Neutrophil (primary cell): ENCODE data around the gene DEAF1.
"Not testable (repeated sequence)": the region's sequence is repeated elsewhere in the genome, so short reads cannot be mapped to it uniquely, and the experiment has no call there.

Source experiments
- H3K27ac ChIP-seq: fragments of 200-600 bp; sonication (generic); 2 replicates; pipeline ENCODE4 v1.5.1; 2016; ENCODE audit warnings: mild to moderate bottlenecking, moderate library complexity
- H3K27me3 ChIP-seq: fragments of 200-600 bp; sonication (generic); 2 replicates; pipeline ENCODE4 v1.6.0; 2016; ENCODE audit warnings: mild to moderate bottlenecking
- H3K36me3 ChIP-seq: fragments of 200-600 bp; sonication (generic); 2 replicates; pipeline ENCODE4 v1.5.1; 2017
- H3K4me1 ChIP-seq, 2 experiments: fragments of 200-600 bp in 1 of 2; sonication (generic) in 1 of 2; 1 replicate in 1 of 2; 2 replicates in 1 of 2; pipeline versions ENCODE4 v1.5.1 to v1.6.1; 2013 to 2016; ENCODE audit warnings: low read depth in 1 of 2, low read length in 1 of 2, mild to moderate bottlenecking in 1 of 2, moderate library complexity in 1 of 2; ENCODE audit not compliant: control insufficient read depth in 1 of 2, insufficient read depth in 1 of 2
- H3K4me3 ChIP-seq, 2 experiments: fragments of 200-600 bp in 1 of 2; sonication (generic) in 1 of 2; 1 replicate in 1 of 2; 2 replicates in 1 of 2; pipeline ENCODE4 v1.5.1; 2013 to 2016; ENCODE audit warnings: low read depth in 1 of 2, low read length in 1 of 2, mild to moderate bottlenecking in 1 of 2, moderate library complexity in 1 of 2
- H3K9me3 ChIP-seq: fragments of 200-600 bp; sonication (generic); 2 replicates; pipeline ENCODE4 v1.5.1; 2016
- TF ChIP-seq, protein P1 (sequence below): fragments of 200-600 bp; sonication (generic); IDR thresholded peaks from 2 replicates; pipeline ENCODE4 v1.5.1; 2016; ENCODE audit warnings: antibody characterized with exemption

The DEAF1 gene

DNA sequence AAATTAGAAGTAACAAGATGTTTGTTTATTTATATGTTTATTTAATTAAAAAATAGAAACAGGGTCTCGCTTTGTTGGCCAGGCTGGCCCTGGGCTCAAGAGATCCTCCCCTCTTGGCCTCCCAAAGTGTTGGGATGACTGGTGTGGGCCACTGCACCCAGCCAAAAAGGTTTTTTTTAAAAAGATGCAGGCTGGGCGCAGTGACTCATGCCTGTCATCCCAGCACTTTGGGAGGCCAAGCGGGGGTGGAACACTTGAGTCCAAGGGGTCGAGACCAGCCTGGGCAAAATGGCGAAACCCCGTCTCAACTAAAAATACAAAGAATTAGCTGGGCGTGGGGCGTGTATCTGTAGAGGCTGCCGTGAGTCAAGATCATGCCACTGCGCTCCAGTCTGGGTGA is 44.5 kb downstream of the DEAF1 start:
- H3K27me3 ChIP-seq: no peaks in the 10 kb centered on the region
- TF ChIP-seq, protein P1, sequence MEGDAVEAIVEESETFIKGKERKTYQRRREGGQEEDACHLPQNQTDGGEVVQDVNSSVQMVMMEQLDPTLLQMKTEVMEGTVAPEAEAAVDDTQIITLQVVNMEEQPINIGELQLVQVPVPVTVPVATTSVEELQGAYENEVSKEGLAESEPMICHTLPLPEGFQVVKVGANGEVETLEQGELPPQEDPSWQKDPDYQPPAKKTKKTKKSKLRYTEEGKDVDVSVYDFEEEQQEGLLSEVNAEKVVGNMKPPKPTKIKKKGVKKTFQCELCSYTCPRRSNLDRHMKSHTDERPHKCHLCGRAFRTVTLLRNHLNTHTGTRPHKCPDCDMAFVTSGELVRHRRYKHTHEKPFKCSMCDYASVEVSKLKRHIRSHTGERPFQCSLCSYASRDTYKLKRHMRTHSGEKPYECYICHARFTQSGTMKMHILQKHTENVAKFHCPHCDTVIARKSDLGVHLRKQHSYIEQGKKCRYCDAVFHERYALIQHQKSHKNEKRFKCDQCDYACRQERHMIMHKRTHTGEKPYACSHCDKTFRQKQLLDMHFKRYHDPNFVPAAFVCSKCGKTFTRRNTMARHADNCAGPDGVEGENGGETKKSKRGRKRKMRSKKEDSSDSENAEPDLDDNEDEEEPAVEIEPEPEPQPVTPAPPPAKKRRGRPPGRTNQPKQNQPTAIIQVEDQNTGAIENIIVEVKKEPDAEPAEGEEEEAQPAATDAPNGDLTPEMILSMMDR: no peak
- H3K27ac ChIP-seq: no peak overlapping the region
- H3K4me3 ChIP-seq: no peak overlapping the region
- no peaks in the 10 kb centered on the region for H3K4me1 ChIP-seq
- no peaks in the 10 kb centered on the region for H3K9me3 ChIP-seq
- H3K36me3 ChIP-seq: peaks cover 30% of the 10 kb centered on the region

DNA sequence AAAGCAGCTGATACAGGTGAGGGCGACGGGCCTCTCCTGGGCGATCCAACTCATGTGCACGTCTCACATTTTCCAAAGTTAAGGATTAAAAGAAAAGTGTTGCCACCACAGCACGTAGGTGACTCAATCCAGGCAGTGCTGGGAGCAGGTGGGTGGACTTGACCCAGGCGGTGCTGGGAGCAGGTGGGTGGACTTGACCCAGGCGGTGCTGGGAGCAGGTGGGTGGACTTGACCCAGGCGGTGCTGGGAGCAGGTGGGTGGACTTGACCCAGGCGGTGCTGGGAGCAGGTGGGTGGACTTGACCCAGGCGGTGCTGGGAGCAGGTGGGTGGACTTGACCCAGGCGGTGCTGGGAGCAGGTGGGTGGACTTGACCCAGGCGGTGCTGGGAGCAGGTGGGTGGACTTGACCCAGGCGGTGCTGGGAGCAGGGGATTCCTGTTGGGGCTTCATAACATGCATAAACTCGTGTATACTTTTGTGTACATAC is 47.3 kb downstream of the DEAF1 start:
- peaks cover 48% of the 10 kb centered on the region for H3K36me3 ChIP-seq
- not testable (repeated sequence) for H3K9me3 ChIP-seq, H3K4me3 ChIP-seq, H3K4me1 ChIP-seq, H3K27ac ChIP-seq, H3K27me3 ChIP-seq

- H3K27ac ChIP-seq: no peak overlapping the region
- peaks cover 46% of the 10 kb centered on the region for H3K36me3 ChIP-seq
- no peaks in the 10 kb centered on the region for H3K9me3 ChIP-seq
- H3K27me3 ChIP-seq: peaks cover 3% of the 10 kb centered on the region
- peaks cover 0 to 2% of the 10 kb centered on the region in 2 experiments for H3K4me1 ChIP-seq
- no peak overlapping the region for H3K4me3 ChIP-seq
- TF ChIP-seq, protein P1: no peak
Observed at GRCh38 chr11:646214-646613, 48.8 kb downstream of the DEAF1 start.

GRCh38 chr11:645536-645935 is 49.5 kb downstream of the DEAF1 start:
- no peaks in the 10 kb centered on the region for H3K9me3 ChIP-seq
- H3K4me1 ChIP-seq: peaks cover 6 to 8% of the 10 kb centered on the region in 2 experiments
- H3K27ac ChIP-seq: no peak overlapping the region
- H3K27me3 ChIP-seq: peaks cover 10% of the 10 kb centered on the region
- H3K4me3 ChIP-seq: no peak overlapping the region
- peaks cover 40% of the 10 kb centered on the region for H3K36me3 ChIP-seq
- TF ChIP-seq, protein P1: no peak

DNA sequence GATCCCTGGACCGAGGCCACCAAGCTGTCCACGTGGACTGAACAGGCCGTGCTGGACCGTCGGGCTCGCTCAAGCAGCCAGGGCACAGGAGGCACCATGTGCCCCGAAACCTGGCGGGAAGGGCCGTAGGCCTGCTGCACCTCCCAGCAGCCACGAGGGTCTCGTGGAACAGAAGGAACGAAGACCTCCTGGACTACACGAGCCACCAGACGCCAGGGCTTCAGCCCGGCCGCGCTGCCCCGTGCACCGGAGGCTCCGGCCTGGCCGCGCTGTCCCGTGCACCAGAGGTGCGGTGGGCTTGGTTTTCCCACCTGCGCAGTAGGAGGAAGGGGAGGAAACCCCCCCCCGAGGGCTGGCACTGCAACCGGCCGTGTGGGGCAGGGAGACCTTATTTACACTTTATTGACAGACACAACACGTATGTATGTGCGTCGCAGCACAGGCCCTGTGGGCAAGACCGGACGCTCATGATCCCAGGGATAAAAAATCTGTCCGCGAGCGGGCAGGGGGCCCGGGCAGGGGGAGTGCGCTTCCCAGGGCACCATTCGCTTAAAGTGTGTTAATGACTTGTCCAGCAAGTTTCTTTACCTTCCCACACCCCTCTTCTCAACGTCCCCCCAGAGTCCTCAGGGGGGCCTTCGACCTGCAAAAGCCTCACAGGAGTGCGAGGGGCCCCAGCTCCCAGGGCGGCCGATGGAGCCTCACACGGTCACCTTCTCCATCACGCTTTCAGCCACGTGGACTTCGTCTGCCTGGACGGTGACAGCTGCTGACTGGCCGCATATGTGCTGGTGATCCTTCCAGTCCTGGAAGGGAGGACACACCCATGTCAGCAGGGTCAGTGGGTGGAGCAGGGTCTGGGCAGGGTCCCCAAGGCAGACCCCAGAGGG is 50.9 kb downstream of the DEAF1 start:
- peaks cover 24% of the 10 kb centered on the region for H3K27me3 ChIP-seq
- H3K27ac ChIP-seq: no peak overlapping the region
- TF ChIP-seq, protein P1: no peak
- H3K4me1 ChIP-seq: peaks cover 11 to 17% of the 10 kb centered on the region in 2 experiments
- H3K4me3 ChIP-seq: no peak overlapping the region
- no peaks in the 10 kb centered on the region for H3K9me3 ChIP-seq
- H3K36me3 ChIP-seq: peaks cover 37% of the 10 kb centered on the region

GRCh38 chr11:643366-643765 is 51.7 kb downstream of the DEAF1 start:
- Histone ChIP-seq H3K4me1 (peaks cover 11 to 17% of the 10 kb centered on the region in 2 experiments), H3K27ac (no peak overlapping the region), H3K4me3 (no peak overlapping the region), H3K36me3 (peaks cover 37% of the 10 kb centered on the region), H3K27me3 (peaks cover 31% of the 10 kb centered on the region), H3K9me3 (no peaks in the 10 kb centered on the region)
- TF ChIP-seq, protein P1: no peak
